ENCODE results near the gene HLCS. TPM values are rescaled to one million over a fixed set of nuclear protein-coding genes. Genes with fewer than 3 reads are reported as not detected.

Gene HLCS
- total RNA-seq, 1 donor from 2014 or later, result 15.0 TPM

DNA sequence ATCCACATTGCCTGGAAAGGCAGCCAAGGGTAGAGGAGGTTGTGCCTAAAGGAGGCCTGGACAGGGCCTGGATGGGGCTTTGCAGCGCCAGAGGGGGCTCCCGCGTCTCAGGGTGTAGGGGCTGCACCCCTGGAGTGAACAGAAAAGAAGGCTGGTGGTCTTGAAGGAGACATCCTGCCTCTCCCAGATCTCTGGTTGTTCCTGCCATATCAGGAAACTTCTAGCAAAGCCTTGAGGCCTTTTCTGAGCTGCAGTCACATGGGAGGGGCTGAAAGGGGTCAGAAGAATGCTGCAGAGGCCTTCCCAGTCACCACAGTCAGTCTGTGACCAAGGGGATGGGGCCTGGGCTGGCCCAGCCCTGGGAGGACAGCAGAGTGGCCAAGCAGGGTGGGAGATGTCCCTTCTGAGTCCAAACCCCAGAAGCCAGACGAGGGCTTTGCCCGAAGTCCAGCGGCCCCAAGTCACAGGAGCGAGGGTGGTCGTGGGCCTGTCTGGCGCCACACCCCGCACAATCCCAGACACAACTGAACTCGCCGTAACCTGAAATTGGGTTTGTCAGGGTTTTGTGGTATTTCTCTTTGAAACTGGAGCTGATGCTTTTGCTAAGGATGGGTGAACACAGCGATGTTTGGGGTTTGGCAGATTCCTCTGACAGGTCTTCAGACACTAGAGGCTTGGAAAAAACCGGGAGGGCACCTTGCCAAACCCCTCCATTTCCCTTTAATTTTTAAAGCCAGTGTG is 237.9 kb downstream of the HLCS start:
- intact Hi-C loops (cut with DNase I), result no loop called here
- ATAC-seq, result no peak
- DNase-seq (ENCODE audit: low spot score), result peak; percentile 37

- DNase-seq (ENCODE audit: low spot score), result peak; percentile 25
- intact Hi-C loops (cut with DNase I), result no loop called here
- ATAC-seq, result no peak
Observed at GRCh38 chr21:36727866-36728265, 238.6 kb downstream of the HLCS start.

GRCh38 chr21:36725793-36726386 is 240.6 kb downstream of the HLCS start:
- no peak for ATAC-seq
- DNase-seq (ENCODE audit: low spot score), result peak; percentile 19
- intact Hi-C loops (cut with DNase I), result no loop called here

- ATAC-seq, result no peak
- no peak for DNase-seq (ENCODE audit: low spot score)
- intact Hi-C loops (cut with DNase I), result no loop called here
Observed at GRCh38 chr21:36724660-36725059, 241.8 kb downstream of the HLCS start.

- no peak for ATAC-seq
- DNase-seq (ENCODE audit: low spot score), result peak; percentile 41
- intact Hi-C loops (cut with DNase I), result no loop called here
Observed at GRCh38 chr21:36723371-36723881, 243.0 kb downstream of the HLCS start.

GRCh38 chr21:36722370-36723368 is 243.8 kb downstream of the HLCS start:
- peak; percentile 17 for DNase-seq (ENCODE audit: low spot score)
- intact Hi-C loops (cut with DNase I), result no loop called here
- no peak for ATAC-seq

GRCh38 chr21:36721817-36722216 is 244.7 kb downstream of the HLCS start:
- ATAC-seq (no peak), DNase-seq (ENCODE audit: low spot score) (peak; percentile 15)
- intact Hi-C loops (cut with DNase I), result no loop called here

- intact Hi-C loops (cut with DNase I), result no loop called here
- DNase-seq (ENCODE audit: low spot score), result peak; percentile 33
- no peak for ATAC-seq
Observed at GRCh38 chr21:36719614-36720013, 246.9 kb downstream of the HLCS start.

- intact Hi-C loops (cut with DNase I), result no loop called here
- peak; percentile 71 for ATAC-seq
- DNase-seq (ENCODE audit: low spot score), result peak; percentile 58
Observed at GRCh38 chr21:36718951-36719501, 247.4 kb downstream of the HLCS start.

- DNase-seq (ENCODE audit: low spot score), result no peak
- intact Hi-C loops (cut with DNase I), result no loop called here
- ATAC-seq, result no peak
Observed at GRCh38 chr21:36717976-36718375, 248.5 kb downstream of the HLCS start.

DNA sequence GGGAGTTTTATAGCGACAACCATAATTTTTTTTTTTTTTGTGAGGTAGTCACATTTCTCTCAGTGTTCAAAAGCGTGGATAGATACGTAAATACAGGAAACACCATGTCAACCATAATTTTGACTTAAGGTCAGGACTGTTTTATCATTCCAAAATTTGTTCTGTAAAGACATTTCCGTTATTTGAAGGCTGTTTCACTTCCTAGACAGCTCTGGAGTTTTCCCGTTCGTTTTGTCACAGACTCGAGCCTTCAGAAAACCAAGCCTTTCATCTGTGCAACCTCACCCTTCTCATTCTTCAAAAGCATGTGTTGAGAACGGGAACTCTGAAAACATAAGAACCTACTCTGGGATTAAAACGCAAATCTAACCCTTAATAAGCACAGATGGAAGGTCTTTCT is 249.6 kb downstream of the HLCS start:
- ATAC-seq (no peak), DNase-seq (ENCODE audit: low spot score) (no peak)
- intact Hi-C loops (cut with DNase I), result no loop called here

- ATAC-seq (no peak), DNase-seq (ENCODE audit: low spot score) (no peak)
- intact Hi-C loops (cut with DNase I), result no loop called here
Observed at GRCh38 chr21:36716387-36716786, 250.1 kb downstream of the HLCS start.

DNA sequence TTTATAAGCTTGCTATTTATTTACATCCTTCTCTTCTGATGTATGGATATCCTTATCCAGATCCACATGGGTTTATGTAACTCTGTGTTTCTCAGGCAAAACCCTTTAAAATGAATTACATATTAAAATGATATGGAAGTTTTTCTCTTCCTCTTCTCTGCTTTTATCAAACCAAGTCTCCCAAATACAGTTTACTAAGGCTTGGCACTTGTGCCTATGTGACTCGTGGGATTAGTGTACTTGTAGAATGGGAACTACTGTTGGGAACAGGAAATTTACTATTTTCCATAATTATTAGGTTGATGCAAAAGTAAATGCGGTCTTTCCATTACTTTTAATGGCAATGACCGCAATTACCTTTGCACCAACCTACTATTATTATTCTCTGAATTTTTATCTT is 252.7 kb downstream of the HLCS start:
- DNase-seq (ENCODE audit: low spot score), result no peak
- intact Hi-C loops (cut with DNase I), result no loop called here
- ATAC-seq, result no peak

GRCh38 chr21:36710729-36711048 is 255.8 kb downstream of the HLCS start:
- ATAC-seq (no peak), DNase-seq (ENCODE audit: low spot score) (peak; percentile 21)
- intact Hi-C loops (cut with DNase I), result no loop called here

- intact Hi-C loops (cut with DNase I), result no loop called here
- ATAC-seq (no peak), DNase-seq (ENCODE audit: low spot score) (peak; percentile 22)
Observed at GRCh38 chr21:36709868-36710728, 256.4 kb downstream of the HLCS start.

GRCh38 chr21:36709030-36709867 is 257.2 kb downstream of the HLCS start:
- intact Hi-C loops (cut with DNase I), result no loop called here
- DNase-seq (ENCODE audit: low spot score) (peak; percentile 38), ATAC-seq (no peak)

DNA sequence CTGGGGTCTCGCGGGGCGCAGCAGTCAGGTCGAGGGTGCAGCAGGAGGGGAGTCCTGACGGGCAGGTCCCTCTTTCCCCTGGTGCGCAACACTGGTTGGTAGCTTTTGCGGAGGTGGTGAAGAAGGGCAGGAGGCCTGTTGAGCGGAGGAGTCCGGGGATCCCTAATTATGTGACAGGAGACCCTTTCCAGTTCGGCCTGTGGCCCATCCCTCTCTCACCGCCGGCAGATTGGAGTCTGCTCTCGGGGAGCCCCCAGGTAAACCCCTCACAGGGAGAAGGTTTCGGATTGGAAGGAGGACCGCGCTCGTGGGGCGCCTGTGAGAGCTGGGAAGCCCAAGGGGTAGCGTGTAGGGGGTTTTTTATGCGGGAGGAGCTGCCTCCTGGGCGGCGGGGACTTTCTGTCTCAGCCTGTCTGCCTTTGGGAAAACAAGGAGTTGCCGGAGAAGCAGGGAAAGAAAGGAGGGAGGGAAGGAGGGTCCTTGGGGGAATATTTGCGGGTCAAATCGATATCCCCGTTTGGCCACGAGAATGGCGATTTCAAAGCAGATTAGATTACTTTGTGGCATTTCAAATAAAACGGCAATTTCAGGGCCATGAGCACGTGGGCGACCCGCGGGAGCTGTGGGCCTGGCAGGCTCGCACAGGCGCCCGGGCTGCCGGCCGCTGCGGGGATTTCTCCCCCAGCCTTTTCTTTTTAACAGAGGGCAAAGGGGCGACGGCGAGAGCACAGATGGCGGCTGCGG is 258.0 kb downstream of the HLCS start:
- ATAC-seq (no peak), DNase-seq (ENCODE audit: low spot score) (no peak)
- intact Hi-C loops (cut with DNase I), result no loop called here

Data from sciatic nerve (tissue), 2 donors.